ENCODE results near the gene GPRIN2. TPM values are rescaled to one million over a fixed set of nuclear protein-coding genes. Genes with fewer than 3 reads are reported as not detected.
"Not testable (repeated sequence)": the region's sequence is repeated elsewhere in the genome, so short reads cannot be mapped to it uniquely, and the experiment has no call there.

The GPRIN2 gene
- total RNA-seq, 3 donors from 2014 or later (not counting 1 experiment from before 2014, with no cell fraction given): not detected

GRCh38 chr10:46578474-46579178 lies 22.2 kb upstream of the GPRIN2 start, which contains the start of gene SYT15:
SYT15 (plus strand) TSS chr10:46579128; CDS start chr10:46579169, 41 bp downstream.
- H3K27ac Mint-ChIP-seq; H3K9me3 Mint-ChIP-seq; intact Hi-C loops (cut with micrococcal nuclease); DNase-seq; H3K9me3 ChIP-seq (ENCODE audit: control insufficient read depth, insufficient read depth, low read length); H3K4me3 Mint-ChIP-seq; H3K4me1 Mint-ChIP-seq; H3K4me1 ChIP-seq (ENCODE audit: control insufficient read depth, insufficient read depth, low read length); H3K4me3 ChIP-seq (ENCODE audit: low read length); H3K27me3 Mint-ChIP-seq (ENCODE audit: low read depth in 2 of 2); H3K27ac ChIP-seq (ENCODE audit: low read length); H3K36me3 ChIP-seq (ENCODE audit: control insufficient read depth, insufficient read depth, low read length); H3K36me3 Mint-ChIP-seq; H3K27me3 ChIP-seq (ENCODE audit: control insufficient read depth, insufficient read depth, low read length): not testable (repeated sequence)
- ATAC-seq: peak in 1 of 3 donors; percentile 22
- 3% methylated on average over 21 of the region's 68 CpGs for WGBS (ENCODE audit: insufficient coverage)

DNA sequence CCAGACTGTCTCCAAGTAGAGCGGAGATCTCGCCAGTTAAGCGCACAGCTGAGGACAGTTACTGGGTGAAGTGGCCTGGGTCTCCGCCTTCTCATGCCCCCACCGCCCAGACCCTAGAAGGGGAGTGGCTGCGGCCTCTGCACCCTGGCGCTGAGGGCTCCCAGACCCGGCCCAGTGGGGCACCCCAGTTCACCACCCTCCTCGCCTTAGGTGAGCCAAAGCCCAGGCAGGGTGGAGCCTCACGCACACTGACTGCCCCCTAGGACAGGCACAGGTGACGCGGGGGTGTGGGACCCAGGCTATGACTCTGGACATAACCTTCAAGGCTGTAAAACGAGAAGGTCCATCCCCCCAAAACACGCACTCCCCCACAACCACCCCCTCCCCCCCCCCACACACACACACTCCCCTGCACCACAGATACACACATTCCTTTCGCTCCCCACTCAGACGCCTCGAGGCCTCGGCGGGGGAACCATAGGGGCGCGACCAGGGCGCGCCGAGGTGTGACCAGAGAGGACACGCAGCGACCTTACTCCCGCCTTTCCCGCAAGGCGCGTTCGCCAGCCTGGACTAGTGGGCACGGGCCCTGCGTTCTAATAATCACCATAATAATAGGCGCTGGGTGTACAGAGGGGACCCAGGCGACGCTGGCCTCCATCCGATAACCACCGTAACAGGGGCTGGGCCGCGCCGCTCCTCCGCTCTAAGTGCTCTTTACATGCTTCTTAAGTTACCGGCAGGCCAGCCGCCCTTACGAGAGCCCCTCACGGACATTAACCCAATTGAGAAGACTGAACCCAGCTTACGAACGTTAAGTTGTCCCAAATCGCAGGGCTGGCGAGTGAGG lies 21.4 kb upstream of the GPRIN2 start:
- H3K27me3 ChIP-seq (ENCODE audit: control insufficient read depth, insufficient read depth, low read length); H3K4me3 Mint-ChIP-seq; H3K27me3 Mint-ChIP-seq (ENCODE audit: low read depth in 2 of 2); ATAC-seq; H3K27ac Mint-ChIP-seq; DNase-seq; H3K36me3 ChIP-seq (ENCODE audit: control insufficient read depth, insufficient read depth, low read length); H3K4me1 Mint-ChIP-seq; H3K9me3 ChIP-seq (ENCODE audit: control insufficient read depth, insufficient read depth, low read length); H3K9me3 Mint-ChIP-seq; H3K36me3 Mint-ChIP-seq; intact Hi-C loops (cut with micrococcal nuclease); H3K27ac ChIP-seq (ENCODE audit: low read length); H3K4me3 ChIP-seq (ENCODE audit: low read length); H3K4me1 ChIP-seq (ENCODE audit: control insufficient read depth, insufficient read depth, low read length): not testable (repeated sequence)
- 90% methylated on average over 4 of the region's 50 CpGs for WGBS (ENCODE audit: insufficient coverage)

DNA sequence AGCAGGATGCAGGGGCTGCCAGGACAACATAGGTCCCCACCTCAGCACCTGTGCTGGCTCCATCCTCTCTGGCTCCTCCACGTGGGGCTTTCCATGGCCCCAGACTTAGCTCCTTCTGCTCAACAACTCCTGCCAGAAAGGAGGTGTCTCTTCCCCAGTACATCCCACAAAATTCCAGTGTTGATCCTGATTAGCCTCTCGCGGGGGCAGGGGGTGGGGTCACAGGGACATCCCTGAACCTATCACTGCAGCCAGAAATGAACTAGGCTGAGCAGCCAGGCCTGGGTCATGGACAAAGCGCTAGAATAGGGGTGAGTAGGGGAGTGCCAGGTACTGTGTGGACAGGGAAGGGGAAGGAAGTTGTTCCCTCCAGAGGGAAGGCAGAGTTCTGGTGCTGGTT lies 17.4 kb upstream of the GPRIN2 start:
- H3K4me1 Mint-ChIP-seq; H3K9me3 ChIP-seq (ENCODE audit: control insufficient read depth, insufficient read depth, low read length); H3K27me3 ChIP-seq (ENCODE audit: control insufficient read depth, insufficient read depth, low read length); H3K27me3 Mint-ChIP-seq (ENCODE audit: low read depth in 2 of 2); H3K36me3 ChIP-seq (ENCODE audit: control insufficient read depth, insufficient read depth, low read length); H3K27ac ChIP-seq (ENCODE audit: low read length); H3K36me3 Mint-ChIP-seq; intact Hi-C loops (cut with micrococcal nuclease); H3K9me3 Mint-ChIP-seq; DNase-seq; H3K4me3 ChIP-seq (ENCODE audit: low read length); H3K4me1 ChIP-seq (ENCODE audit: control insufficient read depth, insufficient read depth, low read length); H3K4me3 Mint-ChIP-seq; H3K27ac Mint-ChIP-seq; ATAC-seq: not testable (repeated sequence)
- no CpG with 5 or more reads among the region's 4 CpGs for WGBS (ENCODE audit: insufficient coverage)

DNA sequence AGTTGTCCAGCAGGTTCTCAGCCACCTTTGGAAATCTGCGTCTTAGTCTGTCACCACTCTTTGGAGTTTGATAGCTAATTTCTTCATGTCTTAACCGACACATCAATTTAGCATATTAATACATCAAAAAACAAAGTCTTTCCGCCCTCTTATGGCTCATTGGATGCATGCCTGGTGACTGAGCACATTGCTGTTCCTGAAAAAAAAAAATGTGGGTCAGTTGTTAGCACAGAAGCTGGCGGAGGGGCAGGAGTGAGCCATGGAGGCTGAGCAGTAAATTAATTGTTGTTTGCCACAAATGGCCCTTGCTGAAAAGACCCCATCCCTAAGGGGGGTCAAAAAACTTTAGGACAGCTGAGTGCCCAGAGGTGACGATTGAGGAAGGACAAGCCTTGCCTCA lies 16.9 kb upstream of the GPRIN2 start:
- H3K4me1 Mint-ChIP-seq; H3K4me3 ChIP-seq (ENCODE audit: low read length); H3K9me3 Mint-ChIP-seq; H3K27me3 Mint-ChIP-seq (ENCODE audit: low read depth in 2 of 2); H3K27ac Mint-ChIP-seq; H3K4me1 ChIP-seq (ENCODE audit: control insufficient read depth, insufficient read depth, low read length); ATAC-seq; H3K36me3 Mint-ChIP-seq; H3K27ac ChIP-seq (ENCODE audit: low read length); H3K36me3 ChIP-seq (ENCODE audit: control insufficient read depth, insufficient read depth, low read length); H3K27me3 ChIP-seq (ENCODE audit: control insufficient read depth, insufficient read depth, low read length); H3K4me3 Mint-ChIP-seq; H3K9me3 ChIP-seq (ENCODE audit: control insufficient read depth, insufficient read depth, low read length); intact Hi-C loops (cut with micrococcal nuclease); DNase-seq: not testable (repeated sequence)
- WGBS (ENCODE audit: insufficient coverage): 29% methylated on average over 1 of the region's 5 CpGs

GRCh38 chr10:46572765-46573164 lies 16.3 kb upstream of the GPRIN2 start:
- H3K27ac ChIP-seq (ENCODE audit: low read length); H3K9me3 ChIP-seq (ENCODE audit: control insufficient read depth, insufficient read depth, low read length); intact Hi-C loops (cut with micrococcal nuclease); H3K36me3 ChIP-seq (ENCODE audit: control insufficient read depth, insufficient read depth, low read length); H3K36me3 Mint-ChIP-seq; H3K9me3 Mint-ChIP-seq; H3K27me3 ChIP-seq (ENCODE audit: control insufficient read depth, insufficient read depth, low read length); H3K27me3 Mint-ChIP-seq (ENCODE audit: low read depth in 2 of 2); H3K4me3 Mint-ChIP-seq; H3K4me1 ChIP-seq (ENCODE audit: control insufficient read depth, insufficient read depth, low read length); DNase-seq; ATAC-seq; H3K4me3 ChIP-seq (ENCODE audit: low read length); H3K4me1 Mint-ChIP-seq; H3K27ac Mint-ChIP-seq: not testable (repeated sequence)
- 29% methylated on average over 2 of the region's 4 CpGs for WGBS (ENCODE audit: insufficient coverage)

DNA sequence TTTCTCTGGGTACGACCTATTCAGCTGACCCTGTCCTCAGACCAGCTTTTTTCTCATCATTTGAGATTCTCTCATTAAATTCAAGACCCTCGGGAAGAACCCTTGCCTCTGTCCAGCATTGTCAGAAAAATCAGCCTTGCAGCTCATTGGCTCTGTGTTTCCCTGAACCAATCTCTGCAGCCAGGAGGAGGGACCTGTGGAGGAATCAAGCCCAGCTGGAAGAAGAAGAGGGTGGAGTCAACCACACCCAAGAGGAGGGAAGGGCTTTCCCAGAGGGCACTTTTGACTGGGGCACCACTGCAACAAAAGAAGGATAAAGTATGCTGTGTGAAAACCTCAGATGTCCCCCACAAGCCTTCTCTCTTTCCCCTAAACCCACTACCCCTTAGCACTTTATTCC lies 14.2 kb upstream of the GPRIN2 start:
- H3K36me3 Mint-ChIP-seq; H3K27me3 ChIP-seq (ENCODE audit: control insufficient read depth, insufficient read depth, low read length); H3K4me3 Mint-ChIP-seq; H3K4me1 ChIP-seq (ENCODE audit: control insufficient read depth, insufficient read depth, low read length); intact Hi-C loops (cut with micrococcal nuclease); H3K4me1 Mint-ChIP-seq; H3K9me3 ChIP-seq (ENCODE audit: control insufficient read depth, insufficient read depth, low read length); H3K4me3 ChIP-seq (ENCODE audit: low read length); H3K9me3 Mint-ChIP-seq; H3K27me3 Mint-ChIP-seq (ENCODE audit: low read depth in 2 of 2); H3K27ac Mint-ChIP-seq; DNase-seq; H3K27ac ChIP-seq (ENCODE audit: low read length); ATAC-seq; H3K36me3 ChIP-seq (ENCODE audit: control insufficient read depth, insufficient read depth, low read length): not testable (repeated sequence)
- no CpG with 5 or more reads among the region's 2 CpGs for WGBS (ENCODE audit: insufficient coverage)

DNA sequence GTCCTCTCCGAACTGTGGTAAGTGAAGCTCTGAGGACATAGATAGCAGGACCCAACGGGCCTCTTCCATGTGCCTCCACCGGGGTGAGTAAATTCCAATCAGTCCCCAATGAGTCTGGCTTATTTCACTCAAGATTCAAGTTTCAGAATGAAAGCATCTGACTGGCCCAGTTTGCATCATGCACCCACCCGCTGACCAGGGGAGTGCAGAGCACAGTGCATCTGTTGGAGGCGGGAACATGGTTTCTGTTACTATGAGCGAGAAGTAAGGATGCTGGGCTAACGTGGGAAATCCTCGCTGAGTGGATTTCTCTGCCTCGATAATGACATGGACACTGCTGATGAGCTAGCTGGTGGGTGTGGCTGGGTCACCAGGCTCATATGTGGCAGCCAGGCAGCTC lies 10.7 kb upstream of the GPRIN2 start:
- H3K36me3 ChIP-seq (ENCODE audit: control insufficient read depth, insufficient read depth, low read length); H3K9me3 Mint-ChIP-seq; H3K27me3 ChIP-seq (ENCODE audit: control insufficient read depth, insufficient read depth, low read length); H3K27ac ChIP-seq (ENCODE audit: low read length); intact Hi-C loops (cut with micrococcal nuclease); ATAC-seq; H3K9me3 ChIP-seq (ENCODE audit: control insufficient read depth, insufficient read depth, low read length); H3K36me3 Mint-ChIP-seq; H3K4me1 Mint-ChIP-seq; H3K4me1 ChIP-seq (ENCODE audit: control insufficient read depth, insufficient read depth, low read length); H3K27me3 Mint-ChIP-seq (ENCODE audit: low read depth in 2 of 2); H3K27ac Mint-ChIP-seq; H3K4me3 Mint-ChIP-seq; H3K4me3 ChIP-seq (ENCODE audit: low read length); DNase-seq: not testable (repeated sequence)
- 100% methylated on average over 1 of the region's 9 CpGs for WGBS (ENCODE audit: insufficient coverage)
